ENCODE results near the gene AIF1. TPM values are rescaled to one million over a fixed set of nuclear protein-coding genes. Genes with fewer than 3 reads are reported as not detected.

Gene AIF1
- 36.6 and 57.5 TPM in 2 replicates for total RNA-seq (2014; rRNA removed; shearing (Covaris generic))

- DNase-seq (ENCODE audit: low spot score), result no peak
- in situ Hi-C loops (cut with HindIII; ENCODE audit: low sequenced_read_pairs), result no loop called here
Measured at GRCh38 chr6:31614684-31615578, at the start of gene AIF1. Gene AIF1, plus strand, starts transcription at chr6:31615234. Its CDS starts 96 bp downstream, at chr6:31615330.

GRCh38 chr6:31567531-31568370 is 47.3 kb upstream of the AIF1 start:
- in situ Hi-C loops (cut with HindIII; ENCODE audit: low sequenced_read_pairs), result no loop called here
- DNase-seq (ENCODE audit: low spot score), result no peak

- in situ Hi-C loops (cut with HindIII; ENCODE audit: low sequenced_read_pairs), result no loop called here
- no peak for DNase-seq (ENCODE audit: low spot score)
Measured at GRCh38 chr6:31568537-31568961, 46.5 kb upstream of the AIF1 start.

- in situ Hi-C loops (cut with HindIII; ENCODE audit: low sequenced_read_pairs), result no loop called here
- no peak for DNase-seq (ENCODE audit: low spot score)
Measured at GRCh38 chr6:31569861-31570536, 45.0 kb upstream of the AIF1 start.

- DNase-seq (ENCODE audit: low spot score), result no peak
- in situ Hi-C loops (cut with HindIII; ENCODE audit: low sequenced_read_pairs), result no loop called here
Measured at GRCh38 chr6:31572041-31572911, 42.8 kb upstream of the AIF1 start, which contains the start of gene LTA. Gene LTA, plus strand, starts transcription at chr6:31572289. Its CDS starts 454 bp downstream, at chr6:31572743.

- in situ Hi-C loops (cut with HindIII; ENCODE audit: low sequenced_read_pairs), result no loop called here
- no peak for DNase-seq (ENCODE audit: low spot score)
Measured at GRCh38 chr6:31573239-31574105, 41.6 kb upstream of the AIF1 start.

GRCh38 chr6:31574106-31575061 is 40.6 kb upstream of the AIF1 start:
- in situ Hi-C loops (cut with HindIII; ENCODE audit: low sequenced_read_pairs), result no loop called here
- DNase-seq (ENCODE audit: low spot score), result no peak

- in situ Hi-C loops (cut with HindIII; ENCODE audit: low sequenced_read_pairs), result no loop called here
Measured at GRCh38 chr6:31575335-31575901, 39.6 kb upstream of the AIF1 start, which contains the start of gene TNF. Gene TNF, plus strand, starts transcription at chr6:31575565. Its CDS starts 177 bp downstream, at chr6:31575742.

GRCh38 chr6:31575952-31576685 is 38.9 kb upstream of the AIF1 start:
- DNase-seq (ENCODE audit: low spot score), result no peak
- in situ Hi-C loops (cut with HindIII; ENCODE audit: low sequenced_read_pairs), result no loop called here

More at GRCh38 chr6:31575335-31575901, 39.6 kb upstream of the AIF1 start, which contains the start of gene TNF:
- no peak for DNase-seq (ENCODE audit: low spot score)

GRCh38 chr6:31576897-31577578 is 38.0 kb upstream of the AIF1 start:
- in situ Hi-C loops (cut with HindIII; ENCODE audit: low sequenced_read_pairs), result no loop called here
- DNase-seq (ENCODE audit: low spot score), result no peak

- in situ Hi-C loops (cut with HindIII; ENCODE audit: low sequenced_read_pairs), result no loop called here
- no peak for DNase-seq (ENCODE audit: low spot score)
Measured at GRCh38 chr6:31577579-31577966, 37.5 kb upstream of the AIF1 start.

- in situ Hi-C loops (cut with HindIII; ENCODE audit: low sequenced_read_pairs), result no loop called here
- DNase-seq (ENCODE audit: low spot score), result no peak
Measured at GRCh38 chr6:31578184-31579118, 36.6 kb upstream of the AIF1 start.

- in situ Hi-C loops (cut with HindIII; ENCODE audit: low sequenced_read_pairs), result no loop called here
- DNase-seq (ENCODE audit: low spot score), result no peak
Measured at GRCh38 chr6:31579119-31579505, 35.9 kb upstream of the AIF1 start.
